ENCODE measurements around the gene CHMP1A.
"Not testable (repeated sequence)": the region's sequence is repeated elsewhere in the genome, so short reads cannot be mapped to it uniquely, and the experiment has no call there.

The CHMP1A gene

DNA sequence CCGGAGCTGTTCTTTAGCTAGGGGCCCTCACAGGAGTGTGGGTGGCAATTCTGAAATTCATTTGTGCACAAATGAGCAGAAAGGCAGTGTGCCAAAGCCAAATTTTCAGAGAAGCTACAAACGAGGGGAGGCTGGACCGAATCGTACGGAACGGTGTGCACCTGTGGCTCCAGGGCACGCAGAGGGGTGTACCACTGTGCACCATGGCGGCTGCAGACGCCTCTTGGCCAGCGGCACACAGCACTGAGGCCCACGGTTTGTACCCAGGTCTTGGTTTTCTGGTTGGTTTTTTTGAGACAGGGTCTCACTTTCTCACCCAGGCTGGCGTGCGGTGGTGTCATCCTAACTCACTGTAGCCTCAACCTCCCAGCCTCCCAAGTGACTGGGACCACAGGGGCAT is 14.9 kb downstream of the CHMP1A start:
- no peak for TF ChIP-seq CTCF (IDR thresholded peaks at IDR 0.05; ENCODE audit: low read length, missing control alignments)
- no peak overlapping the region for H3K4me3 ChIP-seq (replicated peaks; ENCODE audit: low read depth, low read length)
- DNase-seq (ENCODE audit: low read depth): no peak

- no peak for TF ChIP-seq CTCF (IDR thresholded peaks at IDR 0.05; ENCODE audit: low read length, missing control alignments)
- H3K4me3 ChIP-seq (replicated peaks; ENCODE audit: low read depth, low read length): no peak overlapping the region
- DNase-seq (ENCODE audit: low read depth): no peak
These were observed 15.9 kb downstream of the CHMP1A start for GRCh38 chr16:89641458-89642119.

DNA sequence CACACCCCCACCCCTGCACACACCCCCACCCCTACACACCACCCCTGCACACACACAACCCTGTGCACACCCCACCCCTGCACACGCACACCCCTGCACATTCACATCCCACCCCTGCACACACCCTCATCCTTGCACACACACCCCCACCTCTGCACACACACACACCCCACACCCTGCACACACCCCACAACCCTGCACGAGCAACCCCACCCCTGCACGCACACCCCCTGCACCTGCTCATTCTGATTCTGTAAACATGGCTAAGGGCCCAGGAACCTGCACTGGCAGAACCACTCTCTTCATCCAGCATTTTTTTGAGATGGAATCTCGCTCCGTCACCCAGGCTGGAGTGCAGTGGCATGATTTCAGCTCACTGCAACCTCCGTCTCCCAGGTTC is 18.1 kb downstream of the CHMP1A start:
- no peak for TF ChIP-seq CTCF (IDR thresholded peaks at IDR 0.05; ENCODE audit: low read length, missing control alignments)
- no peak for DNase-seq (ENCODE audit: low read depth)
- H3K4me3 ChIP-seq (replicated peaks; ENCODE audit: low read depth, low read length): no peak overlapping the region

DNA sequence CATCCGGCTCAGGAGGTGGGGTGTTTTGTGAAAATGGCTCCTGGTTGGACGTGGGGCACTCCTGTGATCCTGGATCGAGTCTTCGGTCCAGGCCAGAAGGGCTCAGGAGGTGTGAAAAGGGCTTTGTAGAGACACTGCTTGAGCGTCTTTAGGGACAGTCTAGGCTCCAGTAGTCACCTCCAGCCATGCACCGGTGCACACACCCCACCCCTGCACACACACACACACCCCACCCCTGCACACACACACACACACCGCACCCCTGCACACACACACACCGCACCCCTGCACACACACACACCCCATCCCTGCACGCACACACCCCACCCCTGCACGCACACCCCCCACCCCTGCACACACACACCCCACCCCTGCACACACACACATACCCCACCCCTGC is 19.1 kb downstream of the CHMP1A start:
- DNase-seq (ENCODE audit: low read depth): no peak
- TF ChIP-seq CTCF (IDR thresholded peaks at IDR 0.05; ENCODE audit: low read length, missing control alignments): no peak
- H3K4me3 ChIP-seq (replicated peaks; ENCODE audit: low read depth, low read length): no peak overlapping the region

GRCh38 chr16:89637379-89637778 is 20.1 kb downstream of the CHMP1A start:
- DNase-seq (ENCODE audit: low read depth): no peak
- TF ChIP-seq CTCF (IDR thresholded peaks at IDR 0.05; ENCODE audit: low read length, missing control alignments): no peak
- no peak overlapping the region for H3K4me3 ChIP-seq (replicated peaks; ENCODE audit: low read depth, low read length)

GRCh38 chr16:89636663-89637062 is 20.8 kb downstream of the CHMP1A start:
- TF ChIP-seq CTCF (IDR thresholded peaks at IDR 0.05; ENCODE audit: low read length, missing control alignments): no peak
- no peak overlapping the region for H3K4me3 ChIP-seq (replicated peaks; ENCODE audit: low read depth, low read length)
- DNase-seq (ENCODE audit: low read depth): no peak

- not testable (repeated sequence) for DNase-seq (ENCODE audit: low read depth); H3K4me3 ChIP-seq (replicated peaks; ENCODE audit: low read depth, low read length)
These were observed 22.8 kb downstream of the CHMP1A start for GRCh38 chr16:89634463-89635385.

Measured in fibroblast of pulmonary artery (primary cell).